ENCODE results near the gene MYO1D.
"Not testable (repeated sequence)": the region's sequence is repeated elsewhere in the genome, so short reads cannot be mapped to it uniquely, and the experiment has no call there.

Gene MYO1D

GRCh38 chr17:32731556-32732295 lies 145.2 kb downstream of the MYO1D start:
- DNase-seq (ENCODE audit: low spot score): no peak

- no peak for DNase-seq (ENCODE audit: low spot score)
Measured at GRCh38 chr17:32727681-32728080, 149.2 kb downstream of the MYO1D start.

DNA sequence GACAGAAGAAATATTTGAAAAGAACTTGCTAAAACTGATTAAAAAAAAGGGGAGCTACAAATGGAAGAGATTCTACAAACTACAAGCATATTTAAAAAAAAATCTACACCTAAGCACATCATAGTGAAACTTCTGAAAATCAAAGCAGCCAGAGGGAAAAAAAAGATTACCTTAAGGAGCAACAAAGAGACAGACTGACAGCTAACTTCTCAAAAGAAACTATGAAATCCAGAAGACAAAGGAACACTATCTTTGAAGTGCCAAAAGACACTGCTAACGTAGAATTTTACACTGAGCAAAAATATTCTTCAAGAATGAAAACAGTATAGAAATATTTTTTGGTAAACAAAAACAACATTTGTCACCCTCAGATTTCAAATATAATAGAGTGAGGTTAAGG lies 151.2 kb downstream of the MYO1D start:
- no peak for DNase-seq (ENCODE audit: low spot score)

DNA sequence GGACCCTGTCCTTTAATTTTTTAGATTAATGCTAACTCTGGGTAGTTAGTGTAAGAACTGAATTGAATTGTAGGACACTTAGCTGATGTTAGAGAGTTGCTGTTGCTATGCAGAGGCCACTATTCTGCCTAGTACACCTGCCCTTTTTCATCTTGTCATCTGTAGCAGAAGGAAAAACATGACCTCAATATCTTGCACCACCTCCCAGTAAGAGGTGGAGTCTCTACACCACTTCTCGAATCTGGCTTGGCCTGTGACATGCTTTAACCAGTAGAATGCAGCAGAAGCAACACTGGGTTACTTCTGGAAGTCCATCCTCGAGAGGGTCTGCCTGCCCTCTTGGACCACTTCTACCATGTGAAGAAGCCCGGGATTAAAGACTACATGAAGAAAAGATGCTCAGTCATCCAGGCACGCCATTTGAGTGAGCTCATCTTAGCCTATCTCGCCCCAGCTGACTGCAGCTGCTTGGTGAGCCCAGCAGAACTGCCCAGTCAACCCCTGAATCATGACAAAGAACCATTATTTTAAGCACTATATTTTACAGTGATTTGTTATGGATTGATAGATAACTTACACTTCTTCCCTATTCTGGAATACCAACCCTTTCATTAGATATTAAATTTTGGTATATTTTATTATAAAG lies 153.5 kb downstream of the MYO1D start:
- no peak for DNase-seq (ENCODE audit: low spot score)

GRCh38 chr17:32722733-32723132 lies 154.2 kb downstream of the MYO1D start:
- DNase-seq (ENCODE audit: low spot score): no peak

DNA sequence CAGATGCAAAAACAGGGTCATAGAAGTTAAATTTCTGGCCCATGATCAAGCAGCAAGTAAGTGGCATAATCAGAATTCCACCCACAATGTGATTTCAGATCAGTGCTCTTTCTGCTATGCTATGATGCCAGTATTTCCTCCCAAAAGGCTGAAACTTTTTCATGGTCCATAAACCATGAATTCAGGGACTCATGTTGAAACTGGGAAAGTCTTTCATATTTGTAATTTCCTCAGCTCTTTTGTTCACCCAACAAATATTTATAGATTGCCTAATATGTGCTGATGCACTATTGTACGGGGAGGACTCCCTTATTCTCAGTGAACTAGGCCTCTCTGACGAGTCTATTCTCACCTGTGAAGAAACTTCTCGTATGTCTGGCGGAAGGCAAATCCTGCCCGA lies 156.3 kb downstream of the MYO1D start:
- DNase-seq (ENCODE audit: low spot score): no peak

DNA sequence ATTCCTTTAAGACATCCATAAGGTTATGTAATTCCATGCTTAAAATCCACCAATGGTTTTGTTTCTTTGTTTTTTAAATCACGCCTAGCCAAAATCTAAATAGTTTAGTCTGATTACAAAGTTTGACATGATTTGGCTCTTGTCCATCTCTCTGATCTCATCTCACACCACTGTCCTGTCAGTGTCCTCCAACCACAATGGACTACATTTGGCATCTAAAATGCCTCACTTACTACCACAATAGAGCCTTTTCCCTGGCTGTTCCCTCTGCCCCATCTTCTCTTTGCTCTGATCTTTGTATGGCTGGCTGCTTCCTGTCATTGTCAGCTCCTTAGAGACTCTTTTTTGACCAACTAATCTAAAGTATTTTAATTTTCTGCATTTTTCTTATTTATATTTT lies 157.2 kb downstream of the MYO1D start:
- no peak for DNase-seq (ENCODE audit: low spot score)

DNA sequence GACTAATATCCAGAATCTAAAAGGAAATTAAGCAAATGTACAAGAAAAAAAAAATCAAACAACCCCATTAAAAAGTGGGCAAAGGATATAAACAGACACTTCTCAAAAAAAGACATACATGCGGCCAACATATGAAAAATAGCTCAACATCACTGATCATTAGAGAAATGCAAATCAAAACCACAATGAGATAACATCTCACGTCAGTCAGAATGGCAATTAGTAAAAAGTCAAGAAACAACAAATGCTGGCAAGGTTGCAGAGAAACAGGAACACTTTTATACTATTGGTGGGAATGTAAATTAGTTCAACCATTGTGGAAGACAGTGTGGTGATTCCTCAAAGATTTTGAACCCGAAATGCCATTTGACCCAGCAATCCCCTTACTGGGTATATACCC lies 162.0 kb downstream of the MYO1D start:
- DNase-seq (ENCODE audit: low spot score): not testable (repeated sequence)

GRCh38 chr17:32714206-32714605 lies 162.7 kb downstream of the MYO1D start:
- not testable (repeated sequence) for DNase-seq (ENCODE audit: low spot score)

DNA sequence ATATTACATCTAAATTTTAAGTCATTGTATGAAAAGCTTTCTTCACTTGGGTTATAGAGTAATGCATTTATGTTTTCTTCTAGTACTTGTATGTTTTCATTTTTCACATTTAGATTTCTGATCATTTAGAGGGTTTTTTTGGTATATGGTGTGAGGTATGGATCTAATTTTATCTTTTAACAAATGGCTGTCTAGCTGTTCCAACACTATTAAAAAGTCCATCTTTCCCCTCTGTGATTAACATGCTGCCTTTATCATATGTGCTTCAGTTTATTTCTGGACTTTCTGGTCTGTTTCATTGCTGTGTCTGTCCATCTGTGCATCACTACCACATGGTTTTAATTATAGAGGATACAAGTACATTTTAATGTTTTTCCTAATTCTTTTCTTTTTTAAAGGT lies 163.8 kb downstream of the MYO1D start:
- DNase-seq (ENCODE audit: low spot score): no peak

DNA sequence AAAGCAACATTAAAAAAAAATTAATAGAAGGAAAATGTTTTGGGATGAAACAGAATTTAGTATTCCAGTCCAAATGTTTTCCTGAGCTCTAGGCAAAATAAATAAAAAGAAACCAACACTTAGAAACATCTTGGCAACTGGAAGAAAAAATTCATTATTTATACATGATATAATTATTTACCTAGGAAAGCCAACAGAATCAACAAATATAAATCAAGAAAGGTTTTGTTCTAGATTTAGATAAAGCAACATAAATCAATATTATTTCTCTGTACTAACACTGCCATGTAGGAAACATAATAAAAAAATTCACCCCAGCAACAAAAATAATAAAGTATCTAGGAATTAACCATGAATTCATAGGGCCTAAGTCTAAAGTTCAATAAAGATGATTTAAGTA lies 167.4 kb downstream of the MYO1D start:
- no peak for DNase-seq (ENCODE audit: low spot score)

- no peak for DNase-seq (ENCODE audit: low spot score)
Measured at GRCh38 chr17:32701871-32702270, 175.1 kb downstream of the MYO1D start.

GRCh38 chr17:32699247-32699646 lies 177.7 kb downstream of the MYO1D start:
- no peak for DNase-seq (ENCODE audit: low spot score)

DNA sequence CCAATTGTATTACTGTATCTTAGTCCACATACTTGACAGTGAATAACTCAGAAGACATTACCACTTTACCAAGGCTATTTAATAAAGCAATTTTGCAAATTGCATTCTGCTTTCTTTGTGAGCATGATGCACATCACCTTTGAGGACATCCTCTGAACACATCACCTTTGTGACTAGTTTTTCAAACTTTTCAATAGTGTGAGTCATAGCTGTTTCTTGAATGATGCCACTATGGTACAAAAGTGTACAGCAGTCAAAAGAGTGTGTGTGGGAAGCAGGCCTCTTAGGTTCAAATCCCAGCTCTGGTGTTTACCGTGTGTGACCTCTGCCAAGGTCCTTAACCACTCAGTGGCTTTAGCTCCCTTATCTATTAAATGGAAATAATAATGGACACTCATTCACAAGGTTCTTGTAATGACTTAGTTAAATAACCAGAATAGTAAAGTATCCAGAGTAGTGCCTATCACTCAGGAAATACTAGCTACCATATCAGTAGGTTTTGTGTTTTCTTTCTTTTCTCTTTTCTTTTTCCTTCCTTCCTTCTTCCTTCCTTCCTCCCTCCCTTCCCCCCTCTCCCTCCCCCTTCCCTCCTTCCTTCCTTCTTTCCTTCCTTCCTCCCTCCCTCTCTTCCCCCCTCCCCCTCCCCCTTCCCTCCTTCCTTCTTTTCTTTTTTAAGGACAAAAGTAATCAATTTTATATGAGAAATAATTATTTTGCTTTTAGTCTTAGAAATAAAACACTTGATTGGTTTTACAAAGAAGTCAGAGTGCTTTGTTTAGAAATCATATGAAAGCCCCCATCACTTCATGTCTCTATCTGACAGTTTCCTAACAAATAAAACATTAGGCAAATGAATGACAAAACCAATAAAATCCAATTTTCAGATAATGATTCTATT lies 178.9 kb downstream of the MYO1D start:
- DNase-seq (ENCODE audit: low spot score): no peak

GRCh38 chr17:32696426-32696825 lies 180.5 kb downstream of the MYO1D start:
- no peak for DNase-seq (ENCODE audit: low spot score)

- DNase-seq (ENCODE audit: low spot score): no peak
Measured at GRCh38 chr17:32695864-32696263, 181.1 kb downstream of the MYO1D start.

GRCh38 chr17:32693194-32693897 lies 183.6 kb downstream of the MYO1D start:
- no peak for DNase-seq (ENCODE audit: low spot score)

DNA sequence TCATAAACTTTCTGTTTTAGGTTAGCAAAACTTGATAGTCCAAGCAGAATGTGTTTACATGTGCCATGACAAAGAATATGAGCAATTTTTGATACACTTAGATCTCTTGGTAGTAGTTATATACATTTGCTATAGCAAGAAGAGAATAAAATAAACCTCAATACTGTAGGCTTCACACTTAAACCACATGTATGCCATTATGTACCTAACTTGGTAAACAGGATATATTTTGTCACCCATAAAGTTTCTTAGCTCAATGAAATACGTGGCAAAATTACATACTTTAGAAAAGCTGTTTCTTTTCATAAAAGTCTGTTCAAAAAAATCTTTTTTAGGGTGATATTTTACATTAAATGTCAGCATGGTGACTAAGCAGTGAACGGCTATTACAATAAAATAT lies 184.7 kb downstream of the MYO1D start:
- DNase-seq (ENCODE audit: low spot score): no peak

DNA sequence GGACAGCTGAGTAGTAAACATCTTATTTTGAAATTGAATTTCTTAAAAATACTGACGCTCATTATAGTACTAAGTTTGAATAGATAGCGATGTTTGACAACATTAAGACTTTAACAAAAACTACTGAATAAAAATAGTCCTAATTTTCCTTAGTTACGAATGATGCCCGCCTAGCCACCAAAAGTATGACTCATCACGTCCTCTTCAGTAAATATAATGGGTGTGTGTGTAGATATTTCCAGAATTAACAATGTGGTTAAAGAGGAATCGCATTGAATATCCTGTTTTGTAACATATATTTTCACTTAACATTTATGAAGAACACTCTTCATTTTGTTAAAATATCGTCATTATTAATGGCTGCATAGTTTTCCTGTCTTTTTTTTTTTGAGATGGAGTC lies 187.6 kb downstream of the MYO1D start:
- DNase-seq (ENCODE audit: low spot score): no peak

GRCh38 chr17:32688221-32688620 lies 188.7 kb downstream of the MYO1D start:
- no peak for DNase-seq (ENCODE audit: low spot score)

GRCh38 chr17:32684087-32684958 lies 192.6 kb downstream of the MYO1D start:
- DNase-seq (ENCODE audit: low spot score): no peak
